A375 (cell line): ENCODE data around the gene CYSRT1. TPM values are rescaled to one million over a fixed set of nuclear protein-coding genes. Genes with fewer than 3 reads are reported as not detected.

Experiments
- total RNA-seq: library from RNA; depleted of rRNA; stranded (reverse); fragments of >200 nt; shearing (Covaris generic); gene quantifications from 2 replicates; pipeline ENCODE4 v1.2.3, GENCODE V29; 2014; rRNA removed

The CYSRT1 gene, protein sequence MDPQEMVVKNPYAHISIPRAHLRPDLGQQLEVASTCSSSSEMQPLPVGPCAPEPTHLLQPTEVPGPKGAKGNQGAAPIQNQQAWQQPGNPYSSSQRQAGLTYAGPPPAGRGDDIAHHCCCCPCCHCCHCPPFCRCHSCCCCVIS
- 0.29 and 0.98 TPM in 2 replicates for total RNA-seq

DNA sequence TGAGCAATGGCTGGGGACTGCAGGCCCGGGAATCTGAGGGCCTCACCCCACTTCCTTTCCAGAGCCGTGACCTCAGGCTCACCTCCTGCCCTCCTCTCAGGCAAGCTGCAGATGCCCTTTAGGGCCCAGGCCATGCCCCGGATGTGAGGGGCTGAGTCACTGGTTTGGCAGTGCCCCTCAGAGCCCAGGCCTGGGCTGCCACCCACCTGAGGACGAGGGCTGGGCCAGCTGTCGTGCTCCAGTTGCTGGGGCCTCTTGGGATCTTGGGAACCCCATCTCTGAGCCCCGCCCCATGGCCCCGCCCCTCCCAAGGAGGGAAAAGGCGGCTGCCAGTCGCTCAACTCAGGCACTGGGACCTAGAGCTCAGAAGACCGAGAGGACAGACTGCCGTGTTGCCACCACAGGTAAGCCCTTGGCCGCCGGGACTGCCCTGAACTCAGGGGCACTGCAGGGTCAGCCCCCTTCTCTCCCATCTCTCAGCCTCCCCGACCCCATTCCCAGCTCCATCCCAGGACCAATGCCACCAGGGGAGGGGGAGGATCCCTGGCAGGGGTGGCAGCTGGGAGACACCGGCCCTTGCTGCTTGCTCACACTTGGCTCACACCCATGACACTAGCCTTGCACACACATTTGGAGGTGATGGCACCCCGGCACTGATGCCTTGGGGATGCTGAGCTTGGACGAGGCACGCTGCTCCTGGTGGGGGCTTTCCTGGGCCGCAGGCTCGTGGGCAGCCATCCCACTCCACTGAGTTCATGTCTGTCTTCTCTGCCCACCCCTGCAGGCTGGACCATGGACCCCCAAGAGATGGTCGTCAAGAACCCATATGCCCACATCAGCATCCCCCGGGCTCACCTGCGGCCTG is at the start of gene CYSRT1:
TSS of gene CYSRT1 (plus strand) at position 345 of the 865 bp plus-strand sequence. CDS start at position 793, 448 bp downstream.

DNA sequence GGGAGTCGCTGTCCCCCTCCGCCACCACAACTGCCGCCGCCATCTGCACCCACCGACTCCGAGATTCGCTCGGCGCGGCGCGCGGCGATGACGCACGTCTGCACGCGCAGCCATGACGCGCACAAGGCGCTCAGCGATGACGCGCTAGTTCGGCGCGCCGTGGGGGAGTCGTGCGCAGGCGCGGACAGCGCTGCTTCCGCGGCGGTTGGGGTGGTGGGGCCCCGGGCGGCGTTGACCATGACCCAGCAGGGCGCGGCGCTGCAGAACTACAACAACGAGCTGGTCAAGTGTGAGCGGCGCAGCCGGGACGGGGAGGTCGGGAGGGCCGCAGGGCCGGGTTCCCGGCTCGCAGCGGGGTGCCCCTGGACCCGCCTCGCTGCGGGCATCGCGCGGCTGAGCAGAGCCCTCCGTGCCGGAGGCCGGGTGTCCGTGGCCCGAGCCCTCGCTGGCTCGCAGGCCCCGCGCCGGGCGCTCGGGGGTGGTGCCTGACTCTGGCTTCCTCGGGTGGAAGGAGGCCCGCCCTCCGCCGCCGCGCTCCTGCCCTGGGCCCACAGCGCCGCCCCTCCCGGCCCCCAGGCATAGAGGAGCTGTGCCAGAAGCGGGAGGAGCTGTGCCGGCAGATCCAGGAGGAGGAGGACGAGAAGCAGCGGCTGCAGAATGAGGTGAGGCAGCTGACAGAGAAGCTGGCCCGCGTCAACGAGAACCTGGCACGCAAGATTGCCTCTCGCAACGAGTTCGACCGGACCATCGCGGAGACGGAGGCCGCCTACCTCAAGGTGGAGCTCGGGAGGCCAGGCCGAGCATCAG is 36.3 kb upstream of the CYSRT1 start, which contains the start of the genes ANAPC2 and SSNA1:
TSS of gene ANAPC2 (minus strand) at position 71 of the 807 bp plus-strand sequence. CDS start at position 43, 28 bp downstream.
TSS of gene SSNA1 (plus strand) at position 187 of the 807 bp plus-strand sequence. CDS start at position 238, 51 bp downstream.

DNA sequence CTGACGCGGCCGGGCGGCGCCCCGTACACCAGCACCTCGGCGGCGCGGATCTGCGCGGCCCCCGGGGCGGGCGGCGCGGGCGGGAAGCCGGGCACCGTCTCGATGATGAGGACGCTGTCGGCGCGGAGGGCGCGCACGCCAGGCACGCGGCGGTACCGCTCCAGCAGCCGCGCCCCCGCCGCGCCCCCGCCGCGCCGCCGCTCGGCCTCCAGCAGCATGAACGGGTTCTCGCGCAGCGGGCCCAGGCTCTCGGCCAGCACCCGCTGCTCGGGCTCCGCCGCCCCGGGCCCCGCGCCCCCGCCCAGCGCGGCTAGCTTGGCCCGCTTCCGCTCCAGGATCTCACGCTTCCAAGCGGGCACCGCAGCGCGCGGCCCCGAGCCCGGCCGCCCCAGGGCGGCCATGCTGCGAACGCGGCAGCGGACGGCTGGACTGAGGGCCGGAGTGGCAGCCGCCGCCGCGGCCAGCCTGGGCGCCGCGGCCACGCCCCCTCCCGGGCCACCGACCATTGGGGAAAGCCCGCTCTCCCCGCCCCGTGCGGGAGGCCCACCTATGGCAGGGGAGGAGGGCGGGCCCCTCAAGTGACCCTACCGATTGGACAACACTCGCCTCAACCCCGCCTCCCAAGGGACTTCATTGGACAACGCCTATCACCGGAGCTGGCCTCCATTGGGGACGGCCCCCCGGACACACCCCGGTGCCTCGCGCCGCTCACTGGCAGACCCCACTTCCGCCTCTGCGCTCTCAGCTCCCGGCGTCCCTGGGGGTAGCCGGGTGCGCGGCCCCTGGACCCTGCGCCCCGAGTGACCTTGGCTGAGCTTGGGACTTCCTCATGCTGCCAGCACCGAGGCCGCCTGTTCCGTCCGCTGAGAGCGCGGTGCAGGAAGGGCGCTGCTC is 24.4 kb upstream of the CYSRT1 start, which contains the start of gene TPRN:
TSS of gene TPRN (minus strand) at position 431 of the 894 bp plus-strand sequence. CDS start at position 401, 30 bp downstream.

DNA sequence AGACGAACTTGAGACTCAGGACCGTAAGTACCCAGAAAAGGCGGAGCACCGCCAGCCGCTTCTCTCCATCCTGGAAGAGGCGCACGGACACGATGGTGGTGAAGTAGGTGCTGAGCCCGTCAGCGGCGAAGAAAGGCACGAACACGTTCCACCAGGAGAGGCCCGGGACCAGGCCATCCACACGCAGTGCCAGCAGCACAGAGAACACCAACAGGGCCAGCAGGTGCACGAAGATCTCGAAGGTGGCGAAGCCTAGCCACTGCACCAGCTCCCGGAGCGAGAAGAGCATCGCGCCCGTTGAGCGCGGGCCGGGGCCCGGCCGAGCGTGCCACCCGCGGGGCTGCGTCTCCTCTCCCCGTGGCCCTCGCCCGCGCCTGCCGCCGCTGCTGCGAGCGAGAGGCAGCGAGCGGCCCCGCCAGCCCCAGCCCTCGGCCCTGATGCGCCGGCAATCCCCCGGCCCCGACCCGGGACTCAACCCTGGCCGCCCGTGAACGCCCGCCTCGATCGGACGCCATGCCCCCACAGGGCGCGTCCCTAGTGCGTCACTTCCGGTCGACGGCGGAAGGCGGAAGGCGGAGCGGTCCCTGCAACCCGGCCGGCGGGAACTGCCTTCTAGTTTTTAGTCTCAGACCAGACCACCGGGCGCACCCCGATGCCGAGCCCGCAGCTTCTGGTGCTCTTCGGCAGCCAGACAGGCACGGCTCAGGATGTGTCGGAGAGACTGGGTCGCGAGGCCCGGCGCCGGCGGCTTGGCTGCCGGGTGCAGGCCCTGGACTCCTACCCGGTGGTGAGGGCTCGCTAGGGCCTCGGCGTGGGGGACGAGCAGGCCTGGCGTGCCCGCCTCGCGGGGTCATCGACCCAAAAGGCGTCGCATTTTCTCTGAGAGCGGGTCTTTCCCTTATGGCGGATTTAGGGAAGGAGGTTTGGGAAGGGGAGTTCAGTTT is 19.6 kb upstream of the CYSRT1 start, which contains the start of the genes NDOR1 and TMEM203:
TSS of gene NDOR1 (plus strand) at position 575 of the 944 bp plus-strand sequence. CDS start at position 653, 78 bp downstream.
TSS of gene TMEM203 (minus strand) at position 523 of the 944 bp plus-strand sequence. CDS start at position 289, 234 bp downstream.

DNA sequence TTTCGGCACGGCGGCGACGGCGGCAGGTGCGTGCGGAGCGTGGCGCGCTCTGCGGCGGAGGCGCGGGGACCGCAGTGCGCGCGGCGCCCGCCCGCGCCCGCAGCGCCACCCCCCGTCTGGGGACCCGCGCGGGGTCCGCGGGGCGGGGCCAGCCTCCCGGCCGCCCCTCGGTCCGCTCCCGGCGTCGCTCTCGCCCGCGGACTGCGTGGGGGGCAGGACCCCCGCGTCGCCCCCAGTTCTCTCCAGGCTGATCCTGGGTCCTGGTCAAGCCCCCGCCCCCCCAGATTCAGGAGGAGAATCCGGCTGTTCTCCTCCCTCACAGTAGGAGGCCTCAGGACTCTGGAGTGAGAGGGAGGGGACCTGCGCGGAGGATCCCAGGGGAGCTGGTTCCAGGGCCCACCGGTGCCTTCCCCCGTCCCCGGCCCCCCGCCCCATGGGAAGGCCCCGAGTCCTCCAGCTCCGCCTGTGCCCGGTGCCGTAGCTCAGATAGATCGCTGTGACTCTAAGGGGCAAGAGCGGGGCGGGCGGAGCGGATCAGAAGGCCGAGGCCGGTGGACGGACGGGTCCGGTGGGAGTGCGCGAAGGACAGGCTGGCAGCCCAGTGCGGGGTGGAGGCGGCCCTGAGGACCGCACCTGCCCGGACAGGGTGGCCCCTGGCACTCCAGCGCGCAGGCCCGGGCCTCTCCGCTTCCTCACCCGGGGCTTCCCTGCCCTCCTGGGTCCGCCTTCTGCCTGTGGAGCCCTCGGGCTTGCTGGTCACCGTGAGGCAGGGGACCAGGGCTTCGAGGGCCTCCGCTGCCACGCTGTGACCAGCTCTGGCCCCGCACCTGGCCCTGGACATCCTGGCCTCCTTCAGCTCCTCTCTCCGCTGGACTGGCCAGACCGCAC is 2.5 kb upstream of the CYSRT1 start, which contains the start of gene RNF208:
TSS of gene RNF208 (minus strand) at position 51 of the 888 bp plus-strand sequence. CDS start 1,028 bp downstream, outside the sequence.

DNA sequence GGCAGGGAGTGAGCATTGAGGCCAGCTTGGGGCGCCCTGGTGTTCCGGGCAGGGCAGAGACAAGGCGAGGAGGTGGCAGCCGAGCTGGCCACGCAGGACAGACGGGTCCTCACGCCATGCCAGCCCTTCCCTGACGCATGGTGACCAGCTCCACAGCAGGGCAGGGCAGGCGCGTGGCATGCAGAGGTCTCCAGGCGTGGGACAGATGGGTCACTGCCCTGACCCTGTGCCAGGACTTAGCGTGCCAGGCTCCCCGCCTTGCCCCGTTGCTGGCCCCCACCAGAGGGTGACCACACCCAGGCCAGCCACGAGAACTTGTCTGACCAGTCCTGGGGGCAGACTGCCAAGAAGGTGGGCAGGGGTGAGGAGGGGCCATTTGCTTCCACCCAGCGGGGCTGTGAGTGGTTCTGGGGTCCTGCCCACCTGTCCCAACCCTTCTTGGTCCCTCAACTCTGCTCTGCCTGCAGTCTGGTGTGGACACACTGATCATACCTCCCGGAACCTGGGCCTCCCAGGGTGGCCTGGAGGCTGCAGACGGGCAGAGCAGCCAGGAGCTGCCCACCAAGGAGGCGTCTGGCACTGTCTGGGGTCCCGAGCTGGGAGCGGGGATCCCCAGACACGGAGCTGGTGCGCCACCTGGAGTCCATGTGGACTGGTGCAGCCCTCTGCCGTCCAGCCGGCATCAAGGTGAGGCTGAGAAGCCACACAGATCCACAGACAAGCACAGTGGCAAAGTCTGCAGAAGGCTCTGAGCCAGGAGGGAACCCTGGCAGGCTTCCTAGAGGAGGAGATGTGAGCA is 2.3 kb downstream of the CYSRT1 start, which contains the start of gene RNF224:
TSS of gene RNF224 (plus strand) at position 449 of the 799 bp plus-strand sequence. CDS start 834 bp downstream, outside the sequence.

DNA sequence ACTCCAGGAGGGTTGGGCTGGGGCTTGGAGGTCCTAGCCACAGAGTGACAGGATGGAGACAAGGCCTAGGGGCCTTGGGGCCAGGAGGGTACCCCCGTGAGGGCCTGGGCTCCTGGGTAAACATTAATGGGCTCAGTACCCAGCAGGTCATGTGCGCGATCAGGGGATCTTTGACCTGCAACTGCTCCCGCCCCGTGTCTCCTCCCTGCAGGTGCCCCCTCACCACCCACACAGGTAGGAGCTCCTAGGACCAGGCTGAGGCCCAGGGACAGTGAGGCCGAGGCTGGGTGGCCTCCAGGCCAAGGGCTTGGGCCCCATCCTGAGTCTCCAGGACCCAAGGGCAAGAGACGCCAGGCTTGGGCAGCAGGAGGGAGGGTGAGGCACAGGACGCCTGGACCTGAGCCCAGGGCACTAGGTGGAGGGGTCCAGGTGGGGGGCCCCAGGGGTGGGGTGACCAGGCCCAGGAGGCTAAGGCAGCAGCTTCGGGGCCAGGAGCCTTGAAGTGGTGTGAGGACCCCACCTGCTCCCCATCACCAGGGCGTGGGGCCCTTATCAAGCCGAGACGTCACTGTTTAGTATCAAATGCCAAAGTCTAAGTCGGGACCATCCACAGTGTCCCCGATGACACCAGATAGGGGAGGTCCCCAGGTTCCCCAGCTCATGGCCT is 5.9 kb downstream of the CYSRT1 start, which contains the start of gene SLC34A3:
TSS of gene SLC34A3 (plus strand) at position 197 of the 667 bp plus-strand sequence. CDS start 802 bp downstream, outside the sequence.

DNA sequence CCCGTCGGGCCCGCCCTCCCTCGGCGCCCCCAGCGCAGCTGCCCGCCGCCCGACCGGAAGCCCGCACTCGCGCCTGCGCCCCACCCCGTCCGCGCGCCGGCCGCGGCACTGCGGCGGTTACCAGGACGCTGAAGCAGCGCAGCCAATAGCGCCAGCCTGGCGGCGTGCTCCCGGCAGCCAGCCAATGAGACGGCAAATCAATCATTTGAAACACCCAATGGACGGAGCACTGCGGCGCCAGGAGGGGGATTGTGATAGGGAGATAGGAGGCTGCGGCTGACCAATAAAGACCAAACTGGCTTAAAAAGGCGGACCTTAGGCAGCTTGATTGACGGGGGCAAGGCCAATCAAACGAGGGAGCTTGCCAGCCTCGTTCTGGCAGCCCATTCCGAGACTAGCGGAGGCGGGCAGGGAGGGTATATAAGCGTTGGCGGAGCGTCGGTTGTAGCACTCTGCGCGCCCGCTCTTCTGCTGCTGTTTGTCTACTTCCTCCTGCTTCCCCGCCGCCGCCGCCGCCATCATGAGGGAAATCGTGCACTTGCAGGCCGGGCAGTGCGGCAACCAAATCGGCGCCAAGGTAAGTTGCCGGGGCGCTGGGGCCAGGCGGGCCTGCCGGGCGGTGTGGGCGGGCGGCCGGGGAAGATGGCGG is 16.0 kb downstream of the CYSRT1 start, which contains the start of gene TUBB4B:
TSS of gene TUBB4B (plus strand) at position 447 of the 649 bp plus-strand sequence. CDS start at position 521, 74 bp downstream.

DNA sequence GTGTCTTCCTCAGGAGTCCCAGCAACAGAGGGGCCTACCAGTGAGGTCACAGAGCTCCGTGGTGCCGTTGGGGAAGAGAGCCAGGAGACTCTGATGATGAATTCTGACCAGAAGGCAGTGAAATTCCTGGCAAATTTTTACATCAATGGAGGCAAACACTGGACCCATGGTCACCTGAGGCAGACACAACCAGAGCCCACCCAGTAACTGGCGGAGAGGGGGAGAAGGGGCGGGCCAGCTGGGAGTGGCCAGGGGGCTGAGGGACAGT is 26.2 kb downstream of the CYSRT1 start, which contains the start of gene STPG3:
TSS of gene STPG3 (plus strand) at position 93 of the 268 bp plus-strand sequence. CDS start at position 94, 1 bp downstream.

DNA sequence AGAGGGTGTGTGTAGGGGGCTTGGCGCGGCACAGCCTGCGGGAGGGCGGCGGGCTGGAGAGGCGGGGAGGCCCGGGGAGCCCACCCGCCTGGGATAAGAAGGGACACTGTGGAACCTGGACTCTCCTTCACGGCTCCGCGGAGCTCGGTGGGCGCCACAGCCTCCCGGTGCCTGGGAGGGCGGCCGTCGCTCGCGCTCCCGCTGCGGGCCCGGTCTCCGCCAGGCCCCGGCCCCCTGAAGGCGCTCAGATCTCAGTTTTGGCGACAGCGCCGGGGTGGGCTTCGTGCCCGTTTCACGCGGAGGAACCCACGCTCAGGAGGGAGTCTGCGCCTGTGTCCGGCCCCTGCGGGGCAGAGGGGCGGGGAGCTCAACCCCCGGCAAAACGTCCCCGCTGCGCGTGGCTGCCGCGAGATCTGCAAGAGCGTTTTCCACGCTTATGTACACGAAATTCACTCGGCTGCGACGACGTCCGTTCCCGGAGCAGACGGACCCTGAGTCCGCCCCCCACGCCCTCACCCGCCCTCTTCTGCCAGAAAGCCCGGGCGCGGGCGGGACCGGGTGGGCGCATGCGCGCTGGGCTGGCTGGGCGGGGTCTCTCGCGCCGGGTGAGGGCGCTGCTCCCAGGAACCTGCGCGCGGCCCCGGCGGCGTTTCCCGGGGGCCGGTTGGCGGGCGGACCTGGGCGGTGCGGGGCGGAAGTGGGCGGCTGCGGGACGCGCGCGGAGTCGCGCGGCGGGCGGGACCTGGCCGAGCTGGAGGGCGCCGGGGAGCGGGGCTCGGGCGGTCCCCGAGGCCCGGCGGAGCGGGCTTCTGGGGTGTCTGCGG is 29.9 kb downstream of the CYSRT1 start, which contains the start of gene NELFB:
TSS of gene NELFB (plus strand) at position 704 of the 824 bp plus-strand sequence.

Other genes with a start within 250 kb of the CYSRT1 start
- gene PTGDS, start 247.7 kb upstream of the CYSRT1 start, total RNA-seq: 1.4 TPM in 1 of 2 replicates, not detected in the other
- gene LCNL1, start 242.2 kb upstream of the CYSRT1 start, total RNA-seq: not detected in 2 replicates
- 93.9 and 103 TPM in 2 replicates for gene PAXX, start 232.8 kb upstream of the CYSRT1 start, total RNA-seq
- gene CLIC3, start 228.6 kb upstream of the CYSRT1 start, total RNA-seq: 0.19 TPM in 1 of 2 replicates, not detected in the other
- gene ABCA2, start 196.9 kb upstream of the CYSRT1 start, total RNA-seq: 14.3 and 21.6 TPM in 2 replicates
- not detected in 2 replicates for gene FUT7, start 193.1 kb upstream of the CYSRT1 start, total RNA-seq
- 20.1 and 25.3 TPM in 2 replicates for gene NPDC1, start 179.0 kb upstream of the CYSRT1 start, total RNA-seq
- not detected in 2 replicates for gene ENTPD2, start 171.1 kb upstream of the CYSRT1 start, total RNA-seq
- gene SAPCD2, start 154.6 kb upstream of the CYSRT1 start, total RNA-seq: 26.8 and 28.7 TPM in 2 replicates
- 4.7 and 4.8 TPM in 2 replicates for gene UAP1L1, start 147.7 kb upstream of the CYSRT1 start, total RNA-seq
- 56.8 and 72.2 TPM in 2 replicates for gene MAN1B1, start 138.2 kb upstream of the CYSRT1 start, total RNA-seq
- 111 and 150 TPM in 2 replicates for gene DPP7, start 110.4 kb upstream of the CYSRT1 start, total RNA-seq
- not detected in 2 replicates for gene GRIN1, start 86.0 kb upstream of the CYSRT1 start, total RNA-seq
- not detected in 2 replicates for gene LRRC26, start 55.1 kb upstream of the CYSRT1 start, total RNA-seq
- not detected in 2 replicates for gene TMEM210, start 53.1 kb upstream of the CYSRT1 start, total RNA-seq
- gene ANAPC2, start 36.6 kb upstream of the CYSRT1 start, total RNA-seq: 26.1 and 32.6 TPM in 2 replicates
- 111 and 115 TPM in 2 replicates for gene SSNA1, start 36.5 kb upstream of the CYSRT1 start, total RNA-seq
- 14.6 and 16.1 TPM in 2 replicates for gene TPRN, start 24.4 kb upstream of the CYSRT1 start, total RNA-seq
- gene TMEM203, start 19.5 kb upstream of the CYSRT1 start, total RNA-seq: 39.9 and 43.5 TPM in 2 replicates
- gene NDOR1, start 19.5 kb upstream of the CYSRT1 start, total RNA-seq: 19.3 and 30.1 TPM in 2 replicates
- 0.61 and 1.5 TPM in 2 replicates for gene RNF208, start 2.9 kb upstream of the CYSRT1 start, total RNA-seq
- 0.05 and 0.94 TPM in 2 replicates for gene RNF224, start 2.3 kb downstream of the CYSRT1 start, total RNA-seq
- not detected in 2 replicates for gene SLC34A3, start 5.7 kb downstream of the CYSRT1 start, total RNA-seq
- gene TUBB4B, start 16.1 kb downstream of the CYSRT1 start, total RNA-seq: 287 and 331 TPM in 2 replicates
- gene STPG3, start 26.1 kb downstream of the CYSRT1 start, total RNA-seq: not detected in 2 replicates
- 51.1 and 51.2 TPM in 2 replicates for gene NELFB, start 30.2 kb downstream of the CYSRT1 start, total RNA-seq
- 6.9 and 8.7 TPM in 2 replicates for gene TOR4A, start 52.6 kb downstream of the CYSRT1 start, total RNA-seq
- 0.11 TPM in 1 of 2 replicates, not detected in the other for gene NRARP, start 77.1 kb downstream of the CYSRT1 start, total RNA-seq
- 3.9 and 4.8 TPM in 2 replicates for gene EXD3, start 198.0 kb downstream of the CYSRT1 start, total RNA-seq
- 0.56 and 1.2 TPM in 2 replicates for gene NOXA1, start 198.2 kb downstream of the CYSRT1 start, total RNA-seq
- gene ENTPD8, start 216.2 kb downstream of the CYSRT1 start, total RNA-seq: 0.21 TPM in 1 of 2 replicates, not detected in the other
- 34.7 and 38.6 TPM in 2 replicates for gene NSMF, start 234.2 kb downstream of the CYSRT1 start, total RNA-seq